K562 (cell line): ENCODE results near the gene CCDC124. TPM values are rescaled to one million over a fixed set of nuclear protein-coding genes. Genes with fewer than 3 reads are reported as not detected.
A peak's percentile ranks its signal among the peaks of the same experiment; 100 is the strongest.

ENCODE experiments used
- ARID3B ChIP-seq: fragments of 250-450 bp; sonication (Bioruptor Pico); IDR thresholded peaks from 2 replicates; pipeline ENCODE4 v1.4.0; 2020; ENCODE audit warnings: borderline replicate concordance
- ATF1 ChIP-seq, 2 experiments: fragments of 450-650 bp in 1 of 2; IDR thresholded peaks; 2 replicates each; pipeline ENCODE4 v1.6.1; 2016; ENCODE audit warnings: missing compliant biosample characterization in 1 of 2, missing genetic modification characterization in 1 of 2
- CLOCK ChIP-seq: fragments of 250-450 bp; sonication (Bioruptor Pico); IDR thresholded peaks from 2 replicates; pipeline ENCODE4 v1.4.0; 2020; ENCODE audit warnings: mild to moderate bottlenecking, moderate library complexity, borderline replicate concordance
- MTA3 ChIP-seq: fragments of 450-650 bp; formaldehyde crosslinking; IDR thresholded peaks from 2 replicates; pipeline ENCODE4 v1.6.1; 2017; ENCODE audit warnings: mild to moderate bottlenecking, borderline replicate concordance
- NBN ChIP-seq: fragments of 450-650 bp; IDR thresholded peaks from 2 replicates; pipeline ENCODE4 v1.6.1; 2016; ENCODE audit warnings: low read depth, mild to moderate bottlenecking
- NELFE ChIP-seq: IDR thresholded peaks from 2 replicates; pipeline ENCODE4 v1.6.1; 2011; ENCODE audit warnings: mild to moderate bottlenecking; ENCODE audit not compliant: insufficient read depth, insufficient read length
- POLR3G ChIP-seq: IDR thresholded peaks from 2 replicates; pipeline ENCODE4 v1.6.1; 2011; ENCODE audit not compliant: insufficient read length, insufficient replicate concordance; ENCODE audit errors: extremely low read depth
- SREBF1 ChIP-seq: fragments of 150-350 bp; IDR thresholded peaks from 2 replicates; pipeline ENCODE4 v1.6.1; 2014; ENCODE audit warnings: antibody characterized with exemption, low read depth, low read length, borderline replicate concordance
- STAT5B ChIP-seq: fragments of 250-450 bp; sonication (Bioruptor Pico); IDR thresholded peaks from 2 replicates; pipeline ENCODE4 v1.8.0; 2021; ENCODE audit warnings: mild to moderate bottlenecking, inconsistent platforms
- ZKSCAN3 ChIP-seq: fragments of 250-450 bp; sonication (Bioruptor Pico); IDR thresholded peaks from 2 replicates; pipeline ENCODE4 v1.4.0; 2020
- ZNF609 ChIP-seq: sonication (generic); formaldehyde crosslinking; IDR thresholded peaks from 2 replicates; pipeline ENCODE4 v1.8.1; 2023; ENCODE audit warnings: missing genetic modification reagents, mild to moderate bottlenecking, borderline replicate concordance
- polyA plus RNA-seq, 8 experiments: library from polyadenylated mRNA; depleted of rRNA in 4 of 8; stranded (reverse) in 5 of 8; unstranded in 3 of 8; fragments of >200 nt; fragmentation: Nextera tagmentation in 2 of 8; fragmentation: Illumina TruSeq in 1 of 8; extraction: Ambion mirVana in 2 of 8; extraction: Trizol in 1 of 8; gene quantifications; 2 replicates each; pipeline versions ENCODE4 v1.2.1 to v1.2.3, GENCODE V29; 2011 to 2014; ENCODE audit warnings: inconsistent platforms in 1 of 8, missing spikeins in 1 of 8
- total RNA-seq, 7 experiments: library from RNA; depleted of rRNA in 6 of 7; stranded (reverse); fragments of >200 nt in 6 of 7; fragmentation: Illumina TruSeq in 2 of 7; extraction: Trizol in 2 of 7; gene quantifications; 2 replicates each; pipeline versions ENCODE4 v1.2.1 to v1.2.3, GENCODE V29; 2011 to 2021; ENCODE audit warnings: low replicate concordance in 1 of 7
- TF ChIP-seq, protein P1 (sequence below), 3 experiments: IDR thresholded peaks in 2 of 3; conservative IDR thresholded peaks in 1 of 3; 2 replicates each; pipeline ENCODE4 v1.5.1; 2011 to 2012; ENCODE audit warnings: low read length in 3 of 3, mild to moderate bottlenecking in 3 of 3, control low read depth in 2 of 3, improper control_type of control experiment in 1 of 3, inconsistent platforms in 1 of 3, low read depth in 1 of 3, mixed read lengths in 1 of 3, moderate library complexity in 1 of 3; ENCODE audit not compliant: insufficient read depth in 2 of 3
- TF ChIP-seq, protein P2 (sequence below): fragments of 450-650 bp; IDR thresholded peaks from 2 replicates; pipeline ENCODE4 v1.6.1; 2016; ENCODE audit warnings: missing biosample characterization, missing genetic modification characterization

CCDC124 gene
- total and polyA plus RNA-seq, 9 of the 15 experiments (the other 6 are each of a cell fraction or from before 2014, with no cell fraction given) = 5.8 to 234 (median 40.1) TPM

DNA sequence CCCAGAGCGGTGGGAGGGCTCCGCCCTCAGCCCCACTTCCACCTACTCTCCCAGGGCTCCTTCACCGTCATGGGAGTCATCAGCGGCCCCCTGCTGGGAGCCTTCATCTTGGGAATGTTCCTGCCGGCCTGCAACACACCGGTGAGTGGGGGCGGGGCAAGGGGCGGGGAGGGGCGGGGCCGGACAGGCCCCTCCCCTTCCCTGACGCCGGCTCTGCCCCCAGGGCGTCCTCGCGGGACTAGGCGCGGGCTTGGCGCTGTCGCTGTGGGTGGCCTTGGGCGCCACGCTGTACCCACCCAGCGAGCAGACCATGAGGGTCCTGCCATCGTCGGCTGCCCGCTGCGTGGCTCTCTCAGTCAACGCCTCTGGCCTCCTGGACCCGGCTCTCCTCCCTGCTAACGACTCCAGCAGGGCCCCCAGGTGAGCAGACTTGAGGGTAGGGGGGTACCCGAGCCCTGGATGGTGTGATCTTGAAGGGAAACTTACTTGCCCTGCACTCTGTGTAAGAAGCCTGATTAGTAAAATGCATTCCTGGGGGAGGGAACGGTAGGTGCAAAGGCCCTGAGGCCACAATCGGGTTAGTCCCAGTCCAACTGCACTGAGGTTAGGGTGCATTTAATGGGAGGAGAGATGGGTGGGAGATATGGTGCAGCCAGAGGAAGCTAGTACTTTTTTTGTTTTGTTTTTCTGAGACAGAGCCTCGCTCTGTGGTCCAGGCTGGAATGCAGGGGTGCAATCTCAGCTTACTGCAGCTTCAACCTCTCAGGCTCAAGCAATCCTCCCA, 49.0 kb upstream of the CCDC124 start (continued):
- TF ChIP-seq ZNF609 (CRISPR knock-in tag) (no peak), MTA3 (no peak), POLR3G (no peak), SREBF1 (no peak), ATF1 (CRISPR knock-in tag; IDR thresholded peaks at IDR 0.05) (no peak), ATF1 (tag; IDR thresholded peaks at IDR 0.05) (no peak), ZKSCAN3 (no peak), NBN (no peak), ARID3B (CRISPR knock-in tag) (no peak), STAT5B (CRISPR knock-in tag) (no peak), CLOCK (CRISPR knock-in tag) (no peak), NELFE (no peak)
- TF ChIP-seq, protein P1, sequence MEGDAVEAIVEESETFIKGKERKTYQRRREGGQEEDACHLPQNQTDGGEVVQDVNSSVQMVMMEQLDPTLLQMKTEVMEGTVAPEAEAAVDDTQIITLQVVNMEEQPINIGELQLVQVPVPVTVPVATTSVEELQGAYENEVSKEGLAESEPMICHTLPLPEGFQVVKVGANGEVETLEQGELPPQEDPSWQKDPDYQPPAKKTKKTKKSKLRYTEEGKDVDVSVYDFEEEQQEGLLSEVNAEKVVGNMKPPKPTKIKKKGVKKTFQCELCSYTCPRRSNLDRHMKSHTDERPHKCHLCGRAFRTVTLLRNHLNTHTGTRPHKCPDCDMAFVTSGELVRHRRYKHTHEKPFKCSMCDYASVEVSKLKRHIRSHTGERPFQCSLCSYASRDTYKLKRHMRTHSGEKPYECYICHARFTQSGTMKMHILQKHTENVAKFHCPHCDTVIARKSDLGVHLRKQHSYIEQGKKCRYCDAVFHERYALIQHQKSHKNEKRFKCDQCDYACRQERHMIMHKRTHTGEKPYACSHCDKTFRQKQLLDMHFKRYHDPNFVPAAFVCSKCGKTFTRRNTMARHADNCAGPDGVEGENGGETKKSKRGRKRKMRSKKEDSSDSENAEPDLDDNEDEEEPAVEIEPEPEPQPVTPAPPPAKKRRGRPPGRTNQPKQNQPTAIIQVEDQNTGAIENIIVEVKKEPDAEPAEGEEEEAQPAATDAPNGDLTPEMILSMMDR (IDR thresholded peaks at IDR 0.05 in 2 of 3, conservative IDR thresholded peaks at IDR 0.05 in 1 of 3; ENCODE audit: insufficient read depth in 2 of 3, low read depth in 1 of 3, low read length in 3 of 3) = peak in 1 of 3 experiments; percentile 8; a peak in 1 of 6 replicates
- TF ChIP-seq, protein P2, sequence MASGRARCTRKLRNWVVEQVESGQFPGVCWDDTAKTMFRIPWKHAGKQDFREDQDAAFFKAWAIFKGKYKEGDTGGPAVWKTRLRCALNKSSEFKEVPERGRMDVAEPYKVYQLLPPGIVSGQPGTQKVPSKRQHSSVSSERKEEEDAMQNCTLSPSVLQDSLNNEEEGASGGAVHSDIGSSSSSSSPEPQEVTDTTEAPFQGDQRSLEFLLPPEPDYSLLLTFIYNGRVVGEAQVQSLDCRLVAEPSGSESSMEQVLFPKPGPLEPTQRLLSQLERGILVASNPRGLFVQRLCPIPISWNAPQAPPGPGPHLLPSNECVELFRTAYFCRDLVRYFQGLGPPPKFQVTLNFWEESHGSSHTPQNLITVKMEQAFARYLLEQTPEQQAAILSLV = no peak
